Liver (tissue), 9 donors: ENCODE data around the gene CARS2. TPM values are rescaled to one million over a fixed set of nuclear protein-coding genes. Genes with fewer than 3 reads are reported as not detected.

Experiments used
- DNase-seq: peaks from one replicate; pipeline ENCODE4 v3.0.0-alpha.2; 2017; ENCODE audit warnings: low spot score
- H3K27ac ChIP-seq, 2 donors: one replicate each; pipeline ENCODE4 v1.7.0; 2013; ENCODE audit warnings: inconsistent platforms in 2 of 2, low read length in 2 of 2, control low read depth in 1 of 2, low read depth in 1 of 2, mild to moderate bottlenecking in 1 of 2
- H3K27me3 ChIP-seq, 4 donors: one replicate each; pipeline versions ENCODE4 v1.6.1 to v1.7.0; 2013; ENCODE audit warnings: low read length in 3 of 4, inconsistent platforms in 1 of 4, mild to moderate bottlenecking in 1 of 4, moderate library complexity in 1 of 4; ENCODE audit not compliant: control insufficient read depth in 4 of 4, insufficient read depth in 4 of 4
- H3K36me3 ChIP-seq, 4 donors: one replicate each; pipeline versions ENCODE4 v1.6.1 to v1.7.0; 2013; ENCODE audit warnings: low read length in 3 of 4, mild to moderate bottlenecking in 3 of 4, low read depth in 1 of 4, moderate library complexity in 1 of 4; ENCODE audit not compliant: control insufficient read depth in 4 of 4, insufficient read depth in 3 of 4
- H3K4me1 ChIP-seq, 4 donors: one replicate each; pipeline versions ENCODE4 v1.6.1 to v1.7.0; 2013; ENCODE audit warnings: low read length in 3 of 4, mild to moderate bottlenecking in 3 of 4, moderate library complexity in 1 of 4; ENCODE audit not compliant: control insufficient read depth in 4 of 4, insufficient read depth in 4 of 4
- H3K4me3 ChIP-seq, 3 donors: one replicate each; pipeline versions ENCODE4 v1.6.1 to v1.7.0; 2013; ENCODE audit warnings: low read length in 3 of 3, control low read depth in 1 of 3, low read depth in 1 of 3, mild to moderate bottlenecking in 1 of 3
- H3K9ac ChIP-seq, 2 donors: one replicate each; pipeline ENCODE4 v1.7.0; 2013; ENCODE audit warnings: low read length in 2 of 2, mild to moderate bottlenecking in 2 of 2, moderate library complexity in 2 of 2, control low read depth in 1 of 2, low read depth in 1 of 2
- H3K9me3 ChIP-seq, 4 donors: one replicate each; pipeline versions ENCODE4 v1.6.1 to v1.7.0; 2013; ENCODE audit warnings: low read length in 3 of 4; ENCODE audit not compliant: control insufficient read depth in 4 of 4
- ATF3 ChIP-seq: IDR thresholded peaks from 2 replicates; pipeline ENCODE4 v1.6.1; 2016; ENCODE audit warnings: antibody characterized with exemption
- CTCF ChIP-seq: fragments of 150-350 bp; IDR thresholded peaks from 2 replicates; pipeline ENCODE4 v1.5.1; 2017; ENCODE audit warnings: improper control_type of control experiment, low read depth, low read length; ENCODE audit not compliant: missing input control
- EGR1 ChIP-seq, 2 donors: IDR thresholded peaks; 2 replicates each; pipeline ENCODE4 v1.6.1; 2016 to 2018; ENCODE audit warnings: antibody characterized with exemption in 2 of 2, low read depth in 2 of 2
- FOXA1 ChIP-seq: IDR thresholded peaks from 2 replicates; pipeline ENCODE4 v1.6.1; 2016; ENCODE audit warnings: antibody characterized with exemption
- FOXA2 ChIP-seq: IDR thresholded peaks from 2 replicates; pipeline ENCODE4 v1.6.1; 2016; ENCODE audit warnings: antibody characterized with exemption
- GABPA ChIP-seq, 2 donors: IDR thresholded peaks in 1 of 2; conservative IDR thresholded peaks in 1 of 2; 2 replicates each; pipeline ENCODE4 v1.6.1; 2016; ENCODE audit warnings: antibody characterized with exemption in 2 of 2, mild to moderate bottlenecking in 1 of 2, moderate library complexity in 1 of 2
- HNF4A ChIP-seq, 2 donors: conservative IDR thresholded peaks; 2 replicates each; pipeline ENCODE4 v1.6.1; 2016; ENCODE audit warnings: antibody characterized with exemption in 2 of 2, mild to moderate bottlenecking in 2 of 2
- HNF4G ChIP-seq: IDR thresholded peaks from 2 replicates; pipeline ENCODE4 v1.6.1; 2016; ENCODE audit warnings: antibody characterized with exemption
- JUND ChIP-seq, 2 donors: IDR thresholded peaks; 2 replicates each; pipeline ENCODE4 v1.6.1; 2016; ENCODE audit warnings: antibody characterized with exemption in 2 of 2
- MAX ChIP-seq: IDR thresholded peaks from 2 replicates; pipeline ENCODE4 v1.6.1; 2016; ENCODE audit warnings: antibody characterized with exemption
- NR2F2 ChIP-seq: IDR thresholded peaks from 2 replicates; pipeline ENCODE4 v1.6.1; 2016; ENCODE audit warnings: antibody characterized with exemption
- RAD21 ChIP-seq, 2 donors: IDR thresholded peaks; 2 replicates each; pipeline ENCODE4 v1.6.1; 2016; ENCODE audit warnings: antibody characterized with exemption in 2 of 2, mild to moderate bottlenecking in 2 of 2
- REST ChIP-seq: IDR thresholded peaks from 2 replicates; pipeline ENCODE4 v1.6.1; 2016; ENCODE audit warnings: antibody characterized with exemption, mild to moderate bottlenecking
- RXRA ChIP-seq, 2 donors: IDR thresholded peaks; 2 replicates each; pipeline ENCODE4 v1.6.1; 2017 to 2018; ENCODE audit warnings: antibody characterized with exemption in 2 of 2, mild to moderate bottlenecking in 1 of 2
- SP1 ChIP-seq: IDR thresholded peaks from 2 replicates; pipeline ENCODE4 v1.6.1; 2018; ENCODE audit warnings: antibody characterized with exemption, mild to moderate bottlenecking
- TAF1 ChIP-seq: conservative IDR thresholded peaks from 2 replicates; pipeline ENCODE4 v1.6.1; 2016; ENCODE audit warnings: antibody characterized with exemption, mild to moderate bottlenecking
- YY1 ChIP-seq: IDR thresholded peaks from 2 replicates; pipeline ENCODE4 v1.6.1; 2016; ENCODE audit warnings: antibody characterized with exemption, mild to moderate bottlenecking
- ZBTB33 ChIP-seq: IDR thresholded peaks from 2 replicates; pipeline ENCODE4 v1.6.1; 2016; ENCODE audit warnings: antibody characterized with exemption
- WGBS: extraction: QIAGEN DNeasy Blood & Tissue Kit; methylation state at CpG from one replicate; pipeline ENCODE4 v1.1.7; 2013; 5-methylcytosine and 5-hydroxymethylcytosine counted together
- polyA plus RNA-seq, 2 donors: library from polyadenylated mRNA; stranded (reverse) in 1 of 2; unstranded in 1 of 2; fragments of 200-250 nt in 1 of 2; fragments of >200 nt in 1 of 2; fragmentation: Nextera tagmentation in 1 of 2; extraction: Ambion mirVana in 1 of 2; gene quantifications; one replicate each; pipeline versions ENCODE4 v1.2.1 to v1.2.3, GENCODE V29; 2013 to 2015
- total RNA-seq, 2 donors: library from RNA; depleted of rRNA; stranded (reverse); fragments of >200 nt; gene quantifications; one replicate each; pipeline ENCODE4 v1.2.3, GENCODE V29; 2014
- donor health status: healthy.
- donor health status: healthy.
- donor health status: healthy.
- donor health status: healthy.
- donor health status: healthy.

Gene CARS2
- total and polyA plus RNA-seq, 4 donors, result 28.6 to 44.0 (median 31.4) TPM

GRCh38 chr13:110600980-110601379 lies 104.9 kb downstream of the CARS2 start:
- Histone ChIP-seq H3K27ac (peak overlapping the region in 1 of 2 donors; percentile 17), H3K4me1 (peaks cover 0 to 14% (median 6%) of the 10 kb centered on the region in 4 donors), H3K4me3 (no peak overlapping the region), H3K9me3 (no peaks in the 10 kb centered on the region), H3K9ac (no peak overlapping the region), H3K27me3 (no peaks in the 10 kb centered on the region), H3K36me3 (no peaks in the 10 kb centered on the region)
- TF ChIP-seq MAX (no peak), NR2F2 (no peak), HNF4A (conservative IDR thresholded peaks at IDR 0.05) (no peak), JUND (IDR thresholded peaks at IDR 0.05) (no peak), FOXA1 (no peak), RXRA (IDR thresholded peaks at IDR 0.05) (no peak), YY1 (no peak), TAF1 (no peak), ATF3 (no peak), SP1 (no peak), RAD21 (IDR thresholded peaks at IDR 0.05) (no peak), HNF4G (no peak), FOXA2 (no peak), EGR1 (IDR thresholded peaks at IDR 0.05; ENCODE audit: low read depth in 2 of 2) (no peak), REST (no peak), GABPA (IDR thresholded peaks at IDR 0.05 in 1 of 2, conservative IDR thresholded peaks at IDR 0.05 in 1 of 2) (no peak), CTCF (no peak), ZBTB33 (no peak)
- DNase-seq, result no peak
- WGBS, result 90% methylated on average over 4 of the region's 4 CpGs
